Inferior parietal cortex (tissue), 1 donor: Measurements from ENCODE around the gene SIRPG.
A peak's percentile ranks its signal among the peaks of the same experiment; 100 is the strongest.
"Not testable (repeated sequence)": the region's sequence is repeated elsewhere in the genome, so short reads cannot be mapped to it uniquely, and the experiment has no call there.

Experiments used
- DNase-seq: peaks from one replicate; pipeline ENCODE4 v3.0.0-alpha.2; 2016; ENCODE audit errors: extremely low spot score

Gene SIRPG

DNA sequence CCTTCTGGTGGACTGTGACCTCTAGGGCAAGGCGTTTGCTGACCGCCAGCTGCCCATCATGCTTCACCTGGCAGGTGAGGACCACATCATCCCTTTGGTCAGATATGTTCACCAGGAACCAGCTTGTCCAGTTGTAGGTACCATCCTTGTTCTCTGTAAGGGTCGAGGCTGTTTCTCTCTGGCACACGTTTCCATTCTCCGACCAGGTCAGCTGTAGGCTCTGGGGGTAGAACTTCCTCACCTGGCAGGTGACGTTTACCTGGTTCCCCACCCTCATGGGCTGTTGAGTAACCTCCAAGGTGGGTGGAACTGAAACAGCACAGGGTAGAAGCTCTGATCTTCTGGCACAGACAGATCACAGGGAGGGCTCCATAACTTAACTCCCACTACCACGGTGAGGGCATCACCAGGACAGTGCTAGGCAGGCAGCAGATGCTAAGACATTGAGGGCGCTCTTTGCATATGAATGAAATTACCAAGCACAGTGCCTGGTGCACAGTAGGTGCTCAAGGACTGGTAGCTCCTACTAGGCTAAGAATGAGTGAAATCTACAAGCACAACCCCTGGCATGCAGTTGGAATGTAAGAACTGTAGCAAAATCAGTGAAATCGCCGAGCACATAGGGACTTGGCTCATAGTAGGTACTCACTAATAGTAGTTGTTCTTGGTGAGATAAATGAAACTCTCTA is 22.1 kb downstream of the SIRPG start:
- no peak for DNase-seq

DNA sequence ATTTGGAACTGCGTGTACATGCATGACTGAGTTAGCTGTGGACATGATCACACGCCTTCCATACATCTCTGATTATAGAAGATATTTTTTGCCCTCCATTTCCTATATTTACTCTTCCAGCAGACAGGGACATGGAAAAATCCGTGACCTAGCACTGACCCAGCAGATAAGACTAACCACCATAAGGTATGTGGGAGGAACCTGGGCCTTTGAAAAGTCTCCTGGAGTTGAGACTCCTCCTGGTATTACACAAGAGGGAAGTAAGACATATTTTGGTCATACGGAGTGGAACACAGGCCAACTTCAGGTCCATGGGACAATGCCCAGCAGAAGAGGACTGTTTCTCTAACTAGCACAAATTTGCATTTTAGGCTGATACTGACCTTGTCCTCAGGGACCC is 24.0 kb downstream of the SIRPG start:
- peak; percentile 6 for DNase-seq

DNA sequence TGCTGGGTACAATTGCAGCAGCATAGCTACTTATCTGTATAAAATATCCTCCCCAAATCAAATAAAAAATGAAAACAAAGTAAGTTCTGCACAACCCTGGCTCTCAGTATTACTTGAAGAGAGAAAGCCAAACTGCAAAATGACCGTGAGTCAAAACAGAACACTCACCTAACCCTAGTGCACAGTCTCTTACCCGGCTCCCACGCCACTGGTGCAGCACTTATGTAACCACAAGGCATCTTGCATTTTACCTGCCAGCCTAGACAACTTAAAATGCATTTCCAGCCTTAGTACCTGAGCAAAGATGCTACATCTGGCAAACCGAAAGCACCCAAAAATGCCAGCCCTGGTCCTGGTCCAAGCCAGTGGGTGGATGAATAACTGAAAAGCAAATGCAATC is 25.4 kb downstream of the SIRPG start:
- DNase-seq = no peak

DNA sequence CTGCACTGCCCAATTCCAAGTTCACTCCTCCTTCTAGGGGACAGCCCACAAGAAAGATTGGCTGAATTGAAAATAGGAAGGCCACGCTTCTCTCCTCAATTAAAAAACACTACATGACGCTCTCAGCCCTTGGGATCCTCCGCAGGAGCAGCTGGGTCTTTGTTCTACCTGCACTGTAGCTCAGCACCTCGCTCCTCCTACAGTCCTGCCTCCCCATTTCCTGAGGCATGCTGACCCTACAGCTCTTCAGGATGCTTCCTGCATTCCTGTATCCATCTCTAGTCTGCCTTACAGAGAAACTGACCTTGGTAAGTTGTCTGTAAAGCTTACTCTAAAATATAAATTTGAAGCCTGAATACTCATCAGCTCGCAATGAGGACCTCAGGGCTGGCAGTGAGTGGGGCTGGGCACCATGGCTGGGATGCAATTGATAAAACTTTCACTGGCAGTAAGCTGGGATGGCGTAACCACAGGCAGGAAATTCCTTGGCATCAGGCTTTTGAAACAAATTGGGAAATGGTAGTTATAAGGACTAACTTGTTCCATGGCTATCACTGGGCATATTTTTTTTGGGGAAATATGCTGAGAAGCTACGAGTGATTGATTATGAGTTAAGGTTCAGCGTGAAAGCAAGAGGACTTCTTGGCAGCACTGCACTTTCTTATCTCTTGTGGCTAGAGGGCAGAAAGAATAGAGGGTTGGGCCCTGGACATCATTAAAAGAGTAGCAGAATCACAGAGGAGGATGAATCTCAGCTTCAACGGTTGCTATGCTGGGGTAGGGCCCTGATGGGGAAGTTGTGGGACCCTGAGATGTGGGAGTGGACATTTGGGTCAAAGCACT is 26.0 kb downstream of the SIRPG start:
- DNase-seq = no peak

DNA sequence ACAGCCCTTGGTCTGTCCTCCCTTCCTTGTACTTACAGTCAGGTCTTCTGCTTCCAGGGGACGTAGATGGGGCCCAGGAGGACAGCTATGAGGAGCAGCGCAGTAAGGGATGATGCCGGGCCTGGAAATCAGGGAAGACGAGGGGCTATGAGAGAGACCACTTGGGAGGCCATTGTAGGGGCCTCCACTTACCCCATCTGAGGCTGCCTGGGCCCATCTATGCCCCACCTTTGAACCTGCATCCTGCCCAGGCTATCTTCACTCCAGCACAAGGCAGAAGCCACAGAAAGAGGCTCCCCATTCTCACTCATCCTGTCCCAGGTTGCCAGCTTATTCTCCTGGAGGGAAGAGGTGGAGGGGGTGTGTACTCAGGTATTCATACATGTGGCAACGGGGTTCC is 27.4 kb downstream of the SIRPG start:
- DNase-seq = no peak

DNA sequence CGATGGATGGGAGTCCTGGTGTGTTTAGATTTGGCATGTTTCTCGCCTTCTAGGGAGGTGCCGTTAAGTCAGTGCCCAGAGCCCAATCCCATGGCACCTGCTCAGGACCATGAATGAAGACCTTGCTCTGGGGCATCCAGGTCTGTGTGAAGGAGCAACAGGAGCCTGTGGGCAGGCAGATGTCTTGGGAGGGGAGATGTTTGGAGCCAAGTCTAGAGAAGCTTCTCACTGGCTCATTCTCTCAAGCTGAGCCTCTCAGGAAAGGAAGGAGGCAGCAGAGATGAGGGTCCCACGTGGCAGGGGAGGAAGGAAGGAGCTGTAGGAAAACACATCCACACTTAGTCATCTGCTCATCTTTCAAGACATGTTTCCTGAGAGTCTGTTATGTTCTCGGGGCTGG is 28.3 kb downstream of the SIRPG start:
- no peak for DNase-seq

DNA sequence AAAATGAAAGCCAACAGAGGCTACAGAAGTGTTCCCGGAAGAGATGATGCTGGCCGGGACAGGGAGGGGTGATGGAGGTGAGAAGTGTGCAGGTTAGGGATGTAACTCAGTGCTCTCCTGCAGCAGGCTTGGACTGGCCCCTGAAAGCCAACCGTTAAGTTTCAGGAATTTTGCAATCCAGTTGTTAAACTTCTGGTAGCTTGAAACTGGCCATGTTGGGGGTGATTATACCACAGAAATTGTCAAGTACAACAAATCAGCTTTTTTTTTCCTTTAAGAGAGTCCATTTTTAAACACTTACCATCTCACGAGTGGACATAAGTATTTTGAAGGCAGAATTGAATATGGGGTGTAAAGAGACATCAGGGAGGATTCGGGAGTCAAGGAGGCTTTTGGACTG is 29.0 kb downstream of the SIRPG start:
- DNase-seq = no peak

DNA sequence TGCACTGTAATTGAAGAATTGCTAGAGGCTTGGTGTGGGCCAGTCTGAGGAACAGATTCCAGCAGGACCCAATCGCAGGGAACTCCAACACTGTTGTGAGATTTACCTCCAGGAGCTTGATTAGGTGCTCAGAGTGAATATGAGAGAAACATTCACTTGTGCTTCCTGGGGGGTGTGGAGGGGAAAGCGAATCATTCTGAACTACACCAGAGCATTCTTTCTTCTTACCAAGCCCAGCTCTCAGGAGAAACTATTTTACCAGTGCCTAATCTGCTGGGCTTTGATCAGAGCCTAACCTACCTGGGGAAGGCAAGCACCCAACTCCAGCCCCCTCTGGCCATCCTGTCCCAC is 30.4 kb downstream of the SIRPG start:
- no peak for DNase-seq

DNA sequence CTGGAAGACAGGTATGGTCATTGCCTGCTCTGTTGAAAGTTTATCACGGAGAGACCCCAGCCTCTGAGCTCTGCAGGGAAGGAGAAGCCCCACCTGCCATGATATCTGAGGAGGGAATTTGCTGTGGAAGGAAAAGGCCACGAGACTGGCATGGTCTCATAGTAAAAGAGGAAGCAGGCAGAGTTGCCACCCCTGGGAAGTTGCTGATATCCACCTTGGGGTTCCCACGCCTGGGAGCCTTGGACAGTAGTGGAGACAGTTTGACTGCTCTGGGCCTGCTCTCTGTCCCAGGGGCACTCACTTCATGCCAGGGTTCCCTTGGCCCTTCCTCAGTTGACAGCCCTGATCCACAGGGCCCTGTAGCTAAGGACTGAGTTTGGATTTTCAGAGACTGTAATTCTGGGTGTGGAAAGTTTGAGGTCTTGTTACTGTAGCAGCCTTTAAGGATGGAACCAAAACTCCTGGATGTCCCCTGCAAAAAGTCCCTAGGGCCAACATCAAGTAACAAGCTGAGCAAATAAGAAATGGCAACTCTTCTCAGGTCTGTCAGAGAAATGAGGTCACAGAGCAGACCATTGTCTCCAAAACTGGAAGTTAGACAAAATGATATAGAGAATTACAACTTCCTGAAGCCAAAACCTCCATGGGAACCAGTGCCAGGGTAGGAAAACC is 30.9 kb downstream of the SIRPG start:
- DNase-seq = no peak

DNA sequence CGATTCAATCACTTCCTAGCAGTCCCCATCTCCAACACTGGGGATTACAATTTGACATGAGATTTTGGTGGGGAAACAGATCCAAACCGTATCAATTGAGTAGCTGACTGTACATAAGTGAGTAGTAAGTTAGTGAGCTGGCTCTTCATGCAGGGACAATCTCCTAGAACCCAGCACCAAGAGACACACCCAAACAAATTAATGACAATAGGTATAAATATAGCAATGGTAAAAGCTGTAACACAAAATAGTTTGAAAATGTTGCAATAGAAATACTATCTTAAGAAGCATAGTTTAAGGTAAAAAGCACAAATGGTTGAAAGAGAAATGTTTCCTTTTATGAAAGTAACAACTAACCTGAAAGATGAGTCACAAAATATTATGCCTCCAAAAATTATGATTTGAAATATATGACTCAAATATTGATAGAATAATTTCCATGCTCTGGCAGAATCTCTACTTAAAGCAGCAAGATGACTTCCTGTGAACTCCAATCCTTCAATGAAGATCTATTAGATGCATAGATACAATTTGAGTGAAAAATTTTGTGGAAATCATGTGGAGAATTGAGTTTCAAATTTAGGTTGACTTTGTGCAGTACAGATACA is 32.4 kb downstream of the SIRPG start:
- no peak for DNase-seq

DNA sequence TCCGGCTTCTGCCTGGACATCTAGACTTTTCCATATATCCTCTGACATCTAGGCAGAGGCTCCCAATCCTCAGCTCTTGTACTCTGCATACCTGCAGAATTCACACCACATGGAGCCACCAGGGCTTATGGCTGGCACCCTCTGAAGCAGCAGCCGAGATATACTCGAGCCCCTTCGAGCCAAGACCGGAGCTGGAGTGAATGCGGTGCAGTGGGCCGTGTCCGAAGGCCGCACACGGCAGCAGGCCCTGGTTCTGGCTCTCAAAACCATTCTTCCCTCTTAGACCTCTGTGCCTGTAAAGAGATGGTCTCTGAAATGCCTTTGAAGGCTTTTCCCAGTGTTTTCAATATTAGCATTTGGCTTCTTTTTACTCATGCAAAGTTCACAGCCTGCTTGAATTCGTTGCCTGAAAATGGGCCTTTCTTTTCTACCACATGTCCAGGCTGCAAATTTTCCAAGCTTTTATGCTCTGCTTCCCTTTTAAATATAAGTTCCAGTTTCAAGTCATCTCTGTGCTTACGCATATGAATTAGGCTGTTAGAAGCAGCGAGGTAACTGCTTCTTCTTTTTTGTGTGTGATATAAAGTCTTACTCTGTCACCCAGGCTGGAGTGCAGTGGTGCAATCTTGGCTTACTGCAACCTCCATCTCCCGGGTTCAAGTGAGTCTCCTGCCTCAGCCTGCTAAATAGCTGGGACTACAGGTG is 33.9 kb downstream of the SIRPG start:
- peak; percentile 0 for DNase-seq

DNA sequence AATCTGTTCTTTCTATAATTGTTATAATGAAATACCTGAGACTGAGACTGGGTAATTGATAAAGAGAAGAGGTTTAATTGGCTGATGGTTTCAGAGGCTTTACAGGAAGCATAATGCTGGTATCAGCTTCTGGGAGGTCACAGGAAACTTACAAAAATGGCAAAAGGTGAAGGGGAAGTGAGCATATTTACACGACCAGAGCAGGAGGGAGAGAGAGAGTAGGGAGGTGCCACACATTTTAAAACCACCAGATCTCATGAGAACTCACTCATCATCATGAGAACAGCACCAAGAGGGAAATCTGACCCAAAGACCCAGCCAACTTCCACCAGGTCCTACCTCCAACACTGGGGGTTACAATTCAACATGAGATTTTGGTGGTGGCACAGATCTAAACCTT is 35.1 kb downstream of the SIRPG start:
- DNase-seq = no peak

DNA sequence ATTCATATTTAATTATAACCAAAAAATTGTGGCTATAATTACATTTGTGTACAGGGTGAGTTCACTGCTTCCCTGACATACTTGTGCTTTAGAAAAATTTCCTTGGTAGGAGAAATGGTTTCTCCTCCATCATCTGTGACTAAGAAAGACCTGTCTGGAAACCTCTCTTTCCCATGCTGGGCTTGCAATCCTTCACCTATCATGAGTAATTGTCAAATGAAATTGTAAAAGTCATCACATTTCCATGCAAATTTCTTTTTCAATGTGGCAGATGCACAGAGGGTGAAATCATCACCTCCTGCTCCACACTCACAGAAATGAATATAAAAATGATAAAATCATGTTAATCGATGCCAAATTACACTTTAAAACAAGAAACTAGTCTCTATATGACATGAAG is 36.3 kb downstream of the SIRPG start:
- peak; percentile 0 for DNase-seq

DNA sequence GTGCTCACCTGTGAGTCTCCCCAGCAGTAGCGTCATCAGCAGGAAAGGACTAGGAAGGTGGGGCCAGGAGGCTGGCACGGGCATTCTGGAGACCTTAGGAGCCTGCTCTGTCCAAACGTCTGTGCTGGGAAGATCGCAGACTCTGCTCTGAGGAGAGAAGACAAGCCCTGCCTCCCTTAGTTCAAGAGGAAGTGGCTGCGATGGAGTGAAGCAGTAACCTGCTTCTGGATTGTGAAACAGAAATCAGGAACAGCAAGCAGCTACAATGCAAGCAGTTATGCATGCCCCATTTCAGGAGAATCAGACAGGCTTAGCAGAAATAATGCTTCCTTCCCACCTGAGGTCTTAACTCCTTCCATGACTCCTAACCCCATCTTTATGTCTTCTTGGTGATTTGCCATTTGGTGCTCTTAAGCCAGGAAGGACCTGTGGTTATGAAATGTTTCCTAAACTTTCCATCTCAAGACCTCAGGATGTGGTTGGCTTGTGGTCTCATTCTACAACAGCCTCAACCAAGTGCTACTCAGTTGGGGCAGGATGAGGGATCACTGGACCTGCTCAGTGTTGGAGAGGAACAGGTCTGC is 37.6 kb downstream of the SIRPG start, which contains the start of gene SIRPB1:
Gene SIRPB1, minus strand, starts transcription at position 149 of the 584 bp plus-strand sequence. Its CDS starts 65 bp downstream, at position 84.
- peak; percentile 3 for DNase-seq

DNA sequence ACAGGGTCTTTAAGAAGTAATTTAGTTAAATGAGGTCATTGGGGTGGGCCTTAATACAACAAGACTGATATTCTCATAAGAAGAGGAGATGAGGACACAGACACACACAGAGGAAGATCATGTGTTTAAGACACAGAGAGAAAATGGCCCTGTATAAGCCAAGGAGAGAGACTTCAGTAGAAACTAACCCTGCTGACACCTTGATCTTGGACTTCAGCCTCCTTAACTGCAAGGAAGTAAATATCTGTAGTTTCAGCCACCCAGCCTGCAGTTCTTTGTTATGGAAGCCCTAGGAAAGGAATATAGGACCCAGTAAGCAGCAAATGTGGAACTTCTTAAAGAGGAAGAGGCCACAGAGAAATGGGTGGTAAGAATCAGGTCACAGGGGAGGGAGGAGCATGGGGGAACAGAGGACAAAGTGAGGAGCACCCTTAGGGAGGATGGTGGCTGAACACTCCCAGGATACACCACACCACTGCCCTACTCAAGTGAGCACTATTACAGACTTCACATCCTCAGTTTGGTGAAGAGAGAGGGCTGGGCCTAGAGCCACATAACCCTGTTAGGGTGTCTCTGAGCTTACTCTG is 38.5 kb downstream of the SIRPG start:
- no peak for DNase-seq

DNA sequence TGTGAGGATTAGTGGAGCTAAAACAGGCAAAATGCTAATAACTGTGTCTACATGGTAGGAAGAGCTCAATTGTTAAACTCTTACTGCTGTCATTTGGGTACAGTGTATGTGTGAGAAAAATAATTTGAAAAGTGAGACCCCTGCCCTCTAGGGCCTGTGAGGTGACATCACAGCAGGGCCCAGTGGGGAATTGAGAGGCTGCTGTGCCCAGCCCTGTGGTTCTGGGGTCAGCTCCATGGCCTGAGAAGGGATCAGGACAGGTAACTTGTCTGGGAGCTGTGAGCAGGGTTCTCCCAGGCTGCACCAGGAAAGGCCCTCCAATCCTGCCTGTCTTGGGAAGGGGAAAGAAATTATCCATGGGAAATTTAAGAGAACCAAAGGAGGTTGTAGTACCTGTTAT is 39.1 kb downstream of the SIRPG start:
- peak; percentile 0 for DNase-seq

DNA sequence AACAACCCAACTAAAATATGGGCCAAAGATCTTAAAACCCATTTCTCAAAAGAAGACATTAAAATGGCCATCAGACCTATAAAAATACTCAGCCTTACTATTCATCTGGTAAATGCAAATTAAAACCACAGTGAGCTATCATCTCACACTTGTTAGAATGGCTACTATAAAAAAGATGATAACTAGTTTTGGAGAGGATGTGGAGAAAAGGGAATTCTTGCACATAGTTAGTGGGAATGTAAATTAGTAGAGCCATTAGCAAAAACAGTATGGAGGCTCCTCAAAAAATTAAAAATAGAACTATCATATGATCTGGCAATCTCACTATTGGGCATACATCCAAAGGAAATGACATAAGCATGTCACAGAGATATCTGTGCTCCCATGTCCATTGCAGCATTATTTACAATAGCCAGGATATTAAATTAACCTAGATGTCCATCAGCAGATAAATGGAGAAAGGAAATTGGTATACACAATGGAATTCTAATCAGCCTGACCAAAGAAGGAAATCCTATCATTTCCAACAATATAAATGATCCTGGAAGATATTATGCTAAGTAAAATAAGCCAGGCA is 40.6 kb downstream of the SIRPG start:
- DNase-seq = no peak

DNA sequence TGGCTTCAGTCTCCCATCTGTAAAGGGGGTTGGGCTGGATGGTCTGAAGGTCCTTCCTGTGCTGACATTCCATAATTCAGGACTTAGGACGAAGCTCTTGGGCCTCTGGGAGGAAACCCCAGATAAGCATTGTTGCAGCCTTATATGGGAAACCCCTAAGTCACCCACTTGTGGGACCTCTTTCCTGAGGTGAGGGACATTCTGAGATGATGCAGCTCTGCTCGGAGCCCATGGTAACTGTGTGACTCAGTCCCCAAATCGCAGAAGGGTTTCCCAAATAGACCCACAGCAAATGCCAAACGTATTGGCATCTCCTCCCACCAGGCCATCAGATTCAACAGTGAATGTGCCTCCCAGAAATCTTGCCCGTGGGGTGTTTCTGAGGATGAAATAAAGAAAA is 47.2 kb downstream of the SIRPG start:
- DNase-seq = not testable (repeated sequence)

DNA sequence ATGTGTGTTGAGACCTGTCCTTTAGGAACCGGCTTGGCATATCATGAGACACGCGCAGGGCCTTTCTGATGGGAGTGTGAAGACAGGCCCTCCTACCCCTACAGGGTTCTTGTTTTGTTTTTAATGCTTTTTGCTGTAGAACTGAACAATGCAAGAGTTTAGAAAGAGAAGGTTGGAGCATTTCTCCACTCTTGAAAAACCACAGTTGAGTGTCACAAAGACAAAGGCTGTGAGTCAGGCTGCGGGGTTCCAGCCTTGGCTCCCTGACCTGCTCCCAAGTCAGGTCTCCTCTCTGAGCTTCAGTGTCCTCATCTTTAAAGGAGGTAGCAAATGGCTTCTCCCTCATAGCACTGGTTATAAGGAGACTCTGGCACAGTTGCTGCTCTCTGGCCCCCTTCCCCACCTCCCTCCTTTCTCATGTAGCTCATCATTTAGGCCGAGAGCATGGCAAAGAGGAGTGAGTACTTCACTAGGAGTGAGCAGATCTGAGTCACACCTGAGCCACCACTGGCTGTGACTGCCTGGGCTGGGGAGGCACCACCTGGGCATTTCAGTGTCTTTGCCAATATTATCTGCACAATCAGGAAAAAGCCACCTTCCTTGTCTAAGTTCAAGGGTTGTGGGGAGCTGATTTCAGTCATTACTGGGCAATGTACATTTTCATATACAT is 48.8 kb downstream of the SIRPG start:
- DNase-seq = not testable (repeated sequence)

DNA sequence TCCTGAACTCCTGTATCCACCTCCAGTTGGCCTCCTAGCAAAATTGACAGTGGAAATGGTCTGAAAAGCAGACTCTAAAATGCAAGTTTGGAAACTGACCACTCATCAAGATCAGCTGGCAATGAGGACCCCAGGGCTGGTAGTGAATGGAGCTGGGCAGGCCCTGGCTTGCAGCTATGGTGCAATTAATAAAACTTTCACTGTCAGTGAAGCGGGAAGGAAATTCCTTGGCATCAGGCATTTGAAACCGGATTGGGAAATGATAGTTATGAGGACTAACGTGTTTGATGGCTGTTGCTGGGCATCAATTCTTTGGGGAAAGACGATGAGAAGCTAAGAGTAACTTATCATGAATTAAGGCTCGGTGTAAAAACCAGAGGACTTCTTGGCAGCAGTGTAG is 56.8 kb downstream of the SIRPG start:
- no peak for DNase-seq
